SJSA1 (cell line): ENCODE results near the gene TRA2B. TPM values are rescaled to one million over a fixed set of nuclear protein-coding genes. Genes with fewer than 3 reads are reported as not detected.

Source experiments
- DNase-seq, 2 experiments: peaks; one replicate each; pipeline ENCODE4 v3.0.0-alpha.2; 2015 to 2020; ENCODE audit warnings: low spot score in 2 of 2, low read depth in 1 of 2
- H3K27ac ChIP-seq: fragments of 250-450 bp; sonication (Bioruptor Pico); 2 replicates; pipeline ENCODE4 v1.5.1; 2020; ENCODE audit warnings: mild to moderate bottlenecking, moderate library complexity
- H3K27me3 ChIP-seq: fragments of 250-450 bp; sonication (Bioruptor Pico); replicated peaks from 2 replicates; pipeline ENCODE4 v1.5.1; 2020; ENCODE audit warnings: mild to moderate bottlenecking, moderate library complexity
- H3K36me3 ChIP-seq: fragments of 250-450 bp; sonication (Bioruptor Pico); 2 replicates; pipeline ENCODE4 v1.5.1; 2020; ENCODE audit warnings: mild to moderate bottlenecking
- H3K4me1 ChIP-seq: fragments of 250-450 bp; sonication (Bioruptor Pico); replicated peaks from 2 replicates; pipeline ENCODE4 v1.6.1; 2021; ENCODE audit warnings: mild to moderate bottlenecking
- H3K4me3 ChIP-seq: fragments of 250-450 bp; sonication (Bioruptor Pico); 2 replicates; pipeline ENCODE4 v1.5.1; 2020; ENCODE audit warnings: mild to moderate bottlenecking
- H3K9me3 ChIP-seq: fragments of 250-450 bp; sonication (Bioruptor Pico); replicated peaks from 2 replicates; pipeline ENCODE4 v1.5.1; 2020; ENCODE audit warnings: mild to moderate bottlenecking
- total RNA-seq: library from RNA; depleted of rRNA; stranded (reverse); fragments of >200 nt; shearing (Covaris generic); gene quantifications from 2 replicates; pipeline ENCODE4 v1.2.3, GENCODE V29; 2014

TRA2B gene
- total RNA-seq, 1 experiment from 2014 or later = 210 TPM

GRCh38 chr3:185966655-185967054 lies 28.8 kb upstream of the TRA2B start:
- no peak for DNase-seq
- Histone ChIP-seq H3K4me1 (no peaks in the 10 kb centered on the region), H3K27me3 (no peaks in the 10 kb centered on the region), H3K4me3 (no peak overlapping the region), H3K36me3 (no peaks in the 10 kb centered on the region; the same call in 1 of the 2 replicates), H3K27ac (no peak overlapping the region), H3K9me3 (no peaks in the 10 kb centered on the region)

DNA sequence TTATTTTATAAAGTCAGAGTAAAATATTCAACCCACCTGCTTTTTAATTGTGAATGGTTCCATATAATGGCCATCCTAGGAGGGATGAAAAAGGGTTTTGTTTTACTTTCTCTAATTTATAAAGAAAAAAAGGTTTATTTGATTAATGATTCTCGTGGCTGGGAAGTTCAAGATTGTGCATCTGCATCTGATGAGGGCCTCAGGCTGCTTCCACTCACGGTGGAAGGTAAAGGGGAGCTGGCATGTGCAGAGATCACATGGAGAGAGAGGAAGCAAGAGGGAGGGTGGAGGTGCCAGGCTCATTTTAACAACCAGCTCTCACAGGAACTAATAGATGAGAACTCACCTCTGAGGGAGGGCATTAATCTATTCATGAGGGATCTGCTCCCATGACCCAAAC lies 27.7 kb upstream of the TRA2B start:
- Histone ChIP-seq H3K27ac (no peak overlapping the region), H3K4me3 (no peak overlapping the region), H3K36me3 (no peaks in the 10 kb centered on the region; the same call in 1 of the 2 replicates), H3K27me3 (no peaks in the 10 kb centered on the region), H3K4me1 (peaks cover 5% of the 10 kb centered on the region), H3K9me3 (no peaks in the 10 kb centered on the region)
- no peak for DNase-seq

GRCh38 chr3:185961675-185962232 lies 23.9 kb upstream of the TRA2B start:
- H3K27me3 ChIP-seq = no peaks in the 10 kb centered on the region
- H3K27ac ChIP-seq = no peak overlapping the region
- no peak for DNase-seq
- peaks cover 21% of the 10 kb centered on the region for H3K4me1 ChIP-seq
- no peaks in the 10 kb centered on the region for H3K36me3 ChIP-seq
- no peak overlapping the region for H3K4me3 ChIP-seq
- H3K9me3 ChIP-seq = no peaks in the 10 kb centered on the region

- no peak for DNase-seq
- peak overlapping the region; percentile 25 for H3K4me3 ChIP-seq
- H3K27me3 ChIP-seq = no peaks in the 10 kb centered on the region
- peaks cover 21% of the 10 kb centered on the region for H3K4me1 ChIP-seq
- no peaks in the 10 kb centered on the region for H3K36me3 ChIP-seq
- no peaks in the 10 kb centered on the region for H3K9me3 ChIP-seq
- H3K27ac ChIP-seq = peak overlapping the region; percentile 94
Measured at GRCh38 chr3:185960522-185961288, 22.9 kb upstream of the TRA2B start.

- Histone ChIP-seq H3K9me3 (no peaks in the 10 kb centered on the region), H3K27ac (peak overlapping the region; percentile 94), H3K27me3 (no peaks in the 10 kb centered on the region), H3K36me3 (no peaks in the 10 kb centered on the region), H3K4me3 (peak overlapping the region; percentile 25), H3K4me1 (peaks cover 21% of the 10 kb centered on the region)
- DNase-seq = peak in 1 of 2 experiments; percentile 72
Measured at GRCh38 chr3:185959609-185960521, 22.1 kb upstream of the TRA2B start.

GRCh38 chr3:185958626-185959025 lies 20.8 kb upstream of the TRA2B start:
- no peaks in the 10 kb centered on the region for H3K9me3 ChIP-seq
- peaks cover 21% of the 10 kb centered on the region for H3K4me1 ChIP-seq
- DNase-seq = no peak
- peak overlapping the region; percentile 94; the same call in 1 of the 2 replicates for H3K27ac ChIP-seq
- H3K36me3 ChIP-seq = no peaks in the 10 kb centered on the region
- H3K27me3 ChIP-seq = no peaks in the 10 kb centered on the region
- no peak overlapping the region for H3K4me3 ChIP-seq

DNA sequence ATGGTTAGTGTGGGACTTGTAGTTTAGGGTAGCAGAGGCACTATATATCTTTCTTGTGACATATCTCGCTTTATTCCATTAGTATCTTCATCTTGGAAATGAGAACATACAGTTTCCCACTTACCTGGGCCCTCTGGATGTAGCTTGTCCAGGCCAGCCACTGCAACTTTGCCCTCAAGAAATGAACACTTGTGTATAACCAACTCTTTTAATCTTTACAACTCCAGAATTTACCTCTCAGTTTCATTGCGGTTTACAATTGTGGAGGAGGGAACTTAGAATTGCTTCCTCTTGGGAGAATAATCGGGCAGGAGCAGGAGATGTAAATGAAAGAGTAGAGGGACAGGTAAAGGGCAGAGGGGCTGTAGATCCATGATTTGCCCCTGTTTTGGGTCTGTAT lies 18.4 kb upstream of the TRA2B start:
- no peak overlapping the region for H3K4me3 ChIP-seq
- no peak overlapping the region for H3K27ac ChIP-seq
- H3K27me3 ChIP-seq = no peaks in the 10 kb centered on the region
- H3K36me3 ChIP-seq = no peaks in the 10 kb centered on the region
- H3K4me1 ChIP-seq = peaks cover 21% of the 10 kb centered on the region
- DNase-seq = no peak
- H3K9me3 ChIP-seq = no peaks in the 10 kb centered on the region

GRCh38 chr3:185954366-185954723 lies 16.5 kb upstream of the TRA2B start:
- Histone ChIP-seq H3K27ac (no peak overlapping the region), H3K27me3 (no peaks in the 10 kb centered on the region), H3K9me3 (no peaks in the 10 kb centered on the region), H3K36me3 (no peaks in the 10 kb centered on the region), H3K4me3 (no peak overlapping the region), H3K4me1 (peaks cover 6% of the 10 kb centered on the region)
- no peak for DNase-seq

- no peaks in the 10 kb centered on the region for H3K9me3 ChIP-seq
- no peak overlapping the region for H3K4me3 ChIP-seq
- no peaks in the 10 kb centered on the region for H3K27me3 ChIP-seq
- H3K4me1 ChIP-seq = no peaks in the 10 kb centered on the region
- no peak overlapping the region for H3K27ac ChIP-seq
- no peaks in the 10 kb centered on the region for H3K36me3 ChIP-seq
- no peak for DNase-seq
Measured at GRCh38 chr3:185950728-185951127, 12.9 kb upstream of the TRA2B start.

GRCh38 chr3:185949515-185949914 lies 11.7 kb upstream of the TRA2B start:
- H3K27ac ChIP-seq = no peak overlapping the region
- H3K36me3 ChIP-seq = no peaks in the 10 kb centered on the region
- no peak for DNase-seq
- no peaks in the 10 kb centered on the region for H3K4me1 ChIP-seq
- no peaks in the 10 kb centered on the region for H3K9me3 ChIP-seq
- no peaks in the 10 kb centered on the region for H3K27me3 ChIP-seq
- no peak overlapping the region for H3K4me3 ChIP-seq

DNA sequence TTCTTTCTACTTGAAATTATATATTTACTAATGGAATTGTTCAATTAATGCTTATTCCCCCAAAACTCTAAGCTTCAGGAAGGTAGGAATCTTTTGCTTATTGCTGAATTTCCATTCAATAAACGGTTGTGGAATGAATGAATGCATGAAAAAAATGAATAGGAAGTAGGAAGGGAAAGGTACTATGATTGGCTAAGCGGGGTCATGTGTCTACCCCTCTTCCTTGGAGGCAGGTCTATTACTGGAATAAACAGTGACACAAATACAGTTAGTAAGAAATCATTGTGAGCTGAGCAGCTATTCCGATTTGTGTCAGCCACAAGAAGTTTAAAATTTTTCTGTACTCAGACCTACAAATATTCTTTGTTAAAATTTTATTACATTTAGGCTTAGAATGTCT lies 10.5 kb upstream of the TRA2B start:
- Histone ChIP-seq H3K4me3 (no peak overlapping the region), H3K27ac (no peak overlapping the region), H3K36me3 (no peaks in the 10 kb centered on the region), H3K4me1 (no peaks in the 10 kb centered on the region; the same call in 1 of the 2 replicates), H3K27me3 (no peaks in the 10 kb centered on the region), H3K9me3 (no peaks in the 10 kb centered on the region)
- DNase-seq = no peak

DNA sequence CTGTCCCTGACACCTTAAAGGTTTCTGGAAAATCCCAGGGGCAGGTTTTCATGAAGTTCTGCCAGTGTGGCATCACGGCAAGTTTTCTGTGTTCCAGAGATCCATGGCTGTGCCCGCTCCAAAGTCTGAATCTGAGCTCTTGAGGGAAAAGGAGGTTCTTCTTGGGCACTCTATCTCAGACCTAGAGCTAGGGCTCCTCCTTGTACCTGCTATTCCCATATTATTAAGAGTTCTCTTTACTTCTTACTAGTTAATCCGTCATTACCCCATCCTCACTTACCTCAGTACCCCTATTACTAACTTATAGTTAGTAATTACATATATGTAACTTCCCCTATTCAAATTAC lies 5.9 kb upstream of the TRA2B start:
- Histone ChIP-seq H3K4me3 (no peak overlapping the region), H3K9me3 (no peaks in the 10 kb centered on the region), H3K4me1 (no peaks in the 10 kb centered on the region; the same call in 1 of the 2 replicates), H3K36me3 (no peaks in the 10 kb centered on the region), H3K27me3 (no peaks in the 10 kb centered on the region), H3K27ac (no peak overlapping the region)
- no peak for DNase-seq

DNA sequence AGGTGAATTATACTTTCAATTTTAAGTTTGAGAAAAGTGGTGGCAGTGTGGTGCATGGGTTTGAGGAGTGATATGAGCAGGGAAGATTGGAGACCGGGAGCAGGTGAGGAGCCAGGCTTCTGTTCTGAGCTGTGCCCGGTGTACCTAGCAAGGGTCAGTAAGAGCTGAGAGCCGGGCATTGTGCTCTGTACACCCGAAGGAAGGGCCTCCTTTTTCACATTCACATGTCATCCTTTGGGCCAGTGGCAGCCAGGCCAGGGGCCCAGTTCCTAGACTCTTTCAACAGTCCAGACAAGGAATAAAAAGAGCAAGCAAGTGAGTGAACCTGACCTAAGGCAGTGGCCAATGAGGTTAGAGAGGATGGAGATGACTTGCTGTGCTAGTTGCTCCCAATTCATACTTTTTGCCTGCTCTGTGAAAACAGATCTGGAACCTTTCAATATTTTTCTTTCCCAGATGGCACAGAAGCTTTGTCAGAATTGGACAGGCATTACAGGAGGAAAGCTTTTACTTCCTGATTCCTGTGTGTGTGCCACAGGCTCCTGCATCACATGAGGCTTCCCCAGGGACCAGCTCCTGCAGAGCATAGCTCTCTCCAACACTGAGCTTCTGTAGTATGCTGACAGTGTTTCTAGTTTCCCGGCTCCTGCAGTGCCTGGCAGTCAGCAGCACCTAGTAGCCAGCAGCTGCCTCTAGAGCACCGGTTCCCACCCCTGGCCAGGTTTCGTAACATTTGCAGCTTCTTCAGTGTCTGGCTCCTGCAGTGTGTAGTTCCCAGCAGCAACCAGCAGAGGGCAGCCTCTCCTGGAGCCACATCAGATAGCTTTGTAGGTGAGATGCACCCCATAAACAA lies 5.3 kb upstream of the TRA2B start:
- peak; percentile 48 to 60 for DNase-seq
- 0 out of 2 replicates have a peak, but pooled peaks cover 3% of the 10 kb centered on the region for H3K9me3 ChIP-seq
- H3K36me3 ChIP-seq = no peaks in the 10 kb centered on the region
- H3K27ac ChIP-seq = no peak overlapping the region
- no peak overlapping the region for H3K4me3 ChIP-seq
- peaks cover 2% of the 10 kb centered on the region; the same call in 1 of the 2 replicates for H3K4me1 ChIP-seq
- H3K27me3 ChIP-seq = no peaks in the 10 kb centered on the region
